GM12865 (cell line): ENCODE results near the gene FMO1.
A peak's percentile ranks its signal among the peaks of the same experiment; 100 is the strongest.

Experiments used
- DNase-seq: peaks from one replicate; pipeline ENCODE4 v3.0.0; 2010; ENCODE audit warnings: low read depth
- H3K4me3 ChIP-seq: 2 replicates; pipeline ENCODE4 v1.5.1; 2011; ENCODE audit warnings: mild to moderate bottlenecking, low read depth, low read length, control low read depth
- CTCF ChIP-seq: IDR thresholded peaks from 2 replicates; pipeline ENCODE4 v1.5.1; 2011; ENCODE audit warnings: low read length, control low read depth, low read depth, inconsistent platforms; ENCODE audit not compliant: insufficient read depth; ENCODE audit errors: missing control alignments

The FMO1 gene

GRCh38 chr1:171251042-171251951 is 3.0 kb downstream of the FMO1 start:
- DNase-seq = peak; percentile 52
- TF ChIP-seq CTCF = peak; percentile 58
- peak overlapping the region; percentile 57 for H3K4me3 ChIP-seq

DNA sequence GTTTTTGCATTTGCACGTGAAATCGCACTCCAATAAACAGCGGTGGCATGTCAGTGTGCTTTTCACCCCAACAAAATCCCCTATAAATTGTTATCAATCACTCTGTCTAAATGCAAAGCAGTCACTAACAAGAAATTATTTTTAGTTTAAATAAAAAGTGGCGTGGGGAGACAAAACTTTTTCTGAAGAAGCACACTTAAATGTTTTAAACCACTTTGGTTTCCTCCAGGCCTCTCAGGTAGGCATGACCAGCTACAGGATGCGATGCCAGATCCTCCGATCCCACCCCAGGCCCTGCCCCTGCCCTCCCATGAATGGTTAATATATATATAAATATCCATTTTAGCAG is 3.6 kb downstream of the FMO1 start:
- no peak overlapping the region; the same call in 1 of the 2 replicates for H3K4me3 ChIP-seq
- no peak for TF ChIP-seq CTCF
- DNase-seq = no peak

GRCh38 chr1:171252482-171252881 is 4.2 kb downstream of the FMO1 start:
- H3K4me3 ChIP-seq = no peak overlapping the region
- peak; percentile 84 for DNase-seq
- TF ChIP-seq CTCF = no peak

GRCh38 chr1:171254859-171255258 is 6.6 kb downstream of the FMO1 start:
- DNase-seq = no peak
- no peak for TF ChIP-seq CTCF
- no peak overlapping the region for H3K4me3 ChIP-seq

- no peak overlapping the region for H3K4me3 ChIP-seq
- DNase-seq = no peak
- TF ChIP-seq CTCF = no peak
Measured at GRCh38 chr1:171256940-171257606, 8.8 kb downstream of the FMO1 start.

- TF ChIP-seq CTCF = no peak
- H3K4me3 ChIP-seq = no peak overlapping the region
- no peak for DNase-seq
Measured at GRCh38 chr1:171257607-171258076, 9.3 kb downstream of the FMO1 start.

GRCh38 chr1:171258429-171258828 is 10.1 kb downstream of the FMO1 start:
- no peak for TF ChIP-seq CTCF
- no peak overlapping the region for H3K4me3 ChIP-seq
- DNase-seq = no peak
